Sigmoid colon (tissue), 7 donors: ENCODE data around the gene AKAIN1. TPM values are rescaled to one million over a fixed set of nuclear protein-coding genes. Genes with fewer than 3 reads are reported as not detected.

Experiments
- DNase-seq: peaks from one replicate; pipeline ENCODE4 v3.0.0-alpha.2; 2019
- H3K27ac ChIP-seq, 4 donors: fragments of 200-600 bp; sonication (generic); one replicate each; pipeline ENCODE4 v1.5.1; 2016 to 2019; ENCODE audit warnings: mild to moderate bottlenecking in 1 of 4
- H3K27me3 ChIP-seq, 3 donors: fragments of 200-600 bp; sonication (generic); one replicate each; pipeline ENCODE4 v1.5.1; 2019; ENCODE audit warnings: mild to moderate bottlenecking in 1 of 3
- H3K36me3 ChIP-seq, 4 donors: fragments of 200-600 bp; sonication (generic); one replicate each; pipeline ENCODE4 v1.5.1; 2016 to 2019
- H3K4me1 ChIP-seq, 4 donors: fragments of 200-600 bp; sonication (generic); one replicate each; pipeline ENCODE4 v1.5.1; 2017 to 2019
- H3K4me3 ChIP-seq, 4 donors: fragments of 200-600 bp; sonication (generic); one replicate each; pipeline ENCODE4 v1.5.1; 2017 to 2019; ENCODE audit warnings: mild to moderate bottlenecking in 2 of 4, moderate library complexity in 1 of 4
- H3K9me3 ChIP-seq, 4 donors: fragments of 200-600 bp in 3 of 4; sonication (generic) in 3 of 4; one replicate each; pipeline versions ENCODE4 v1.5.1 to v1.6.1; 2013 to 2019
- CTCF ChIP-seq, 4 experiments: fragments of 450-650 bp in 3 of 4; fragments of 200-600 bp in 1 of 4; IDR thresholded peaks; one replicate each; pipeline ENCODE4 v1.5.1; 2016 to 2019; ENCODE audit warnings: antibody characterized with exemption in 4 of 4, mild to moderate bottlenecking in 3 of 4, moderate library complexity in 2 of 4
- EP300 ChIP-seq, 4 donors: sonication (generic); formaldehyde crosslinking; IDR thresholded peaks; one replicate each; pipeline ENCODE4 v1.6.1; 2017; ENCODE audit warnings: antibody characterized with exemption in 4 of 4
- POLR2A ChIP-seq, 2 donors: fragments of 450-650 bp; IDR thresholded peaks; one replicate each; pipeline ENCODE4 v1.6.1; 2016; ENCODE audit warnings: antibody characterized with exemption in 2 of 2, mild to moderate bottlenecking in 2 of 2, moderate library complexity in 2 of 2
- POLR2AphosphoS5 ChIP-seq, 4 donors: sonication (generic); formaldehyde crosslinking; IDR thresholded peaks; one replicate each; pipeline ENCODE4 v1.6.1; 2017; ENCODE audit warnings: antibody characterized with exemption in 4 of 4
- WGBS, 2 donors: extraction: QIAGEN DNeasy Blood & Tissue Kit; methylation state at CpG; one replicate each; pipeline ENCODE4 v1.1.7; 2013; 5-methylcytosine and 5-hydroxymethylcytosine counted together
- intact Hi-C: fragments of 100-400 bp; cut with DNase I; formaldehyde crosslinking; loops from one replicate; pipeline ENCODE4 v1.15.1; 2023
- polyA plus RNA-seq, 3 donors: library from polyadenylated mRNA; stranded (reverse); fragments of 200-250 nt; gene quantifications; one replicate each; pipeline ENCODE4 v1.2.3, GENCODE V29; 2013
- total RNA-seq, 4 donors: library from RNA; depleted of rRNA; stranded (reverse); fragments of >200 nt; gene quantifications; one replicate each; pipeline ENCODE4 v1.1.0, GENCODE V29; 2016
- donor health status: healthy with polysubstance abuse.
- donor health status: Bipolar disorder and iron deficiency.
- donor health status: healthy.

The AKAIN1 gene
- total and polyA plus RNA-seq, 7 donors, result 0.32 TPM; not detected in 6

GRCh38 chr18:5103693-5104092 lies 93.4 kb downstream of the AKAIN1 start:
- intact Hi-C loops, result no loop called here
- 35 to 58% methylated on average over 2 of the region's 2 CpGs for WGBS, 2 donors
- no peaks in the 10 kb centered on the region for H3K4me1 ChIP-seq

GRCh38 chr18:5103286-5103685 lies 93.8 kb downstream of the AKAIN1 start:
- 81 to 83% methylated on average over 1 of the region's 1 CpG for WGBS, 2 donors

More at GRCh38 chr18:5103693-5104092, 93.4 kb downstream of the AKAIN1 start:
- Histone ChIP-seq H3K4me3 (no peak overlapping the region), H3K27me3 (no peaks in the 10 kb centered on the region), H3K36me3 (no peaks in the 10 kb centered on the region), H3K27ac (no peak overlapping the region), H3K9me3 (no peaks in the 10 kb centered on the region)
- no peak for TF ChIP-seq POLR2AphosphoS5 (IDR thresholded peaks at IDR 0.05)
- DNase-seq, result no peak

GRCh38 chr18:5097116-5097703 lies 99.8 kb downstream of the AKAIN1 start:
- Histone ChIP-seq H3K27ac (no peak overlapping the region), H3K4me3 (no peak overlapping the region), H3K36me3 (no peaks in the 10 kb centered on the region), H3K9me3 (peaks cover 0 to 4% (median 1%) of the 10 kb centered on the region in 4 donors), H3K4me1 (no peaks in the 10 kb centered on the region), H3K27me3 (no peaks in the 10 kb centered on the region)
- DNase-seq, result no peak
- WGBS, 2 donors, result 60 to 66% methylated on average over 4 of the region's 4 CpGs
- no peak for TF ChIP-seq POLR2AphosphoS5 (IDR thresholded peaks at IDR 0.05)
- no peak for TF ChIP-seq POLR2A (IDR thresholded peaks at IDR 0.05)
- no peak for TF ChIP-seq CTCF (IDR thresholded peaks at IDR 0.05)
- no peak for TF ChIP-seq EP300 (IDR thresholded peaks at IDR 0.05)
- intact Hi-C loops, result no loop called here

More at GRCh38 chr18:5103286-5103685, 93.8 kb downstream of the AKAIN1 start:
- DNase-seq, result no peak
- Histone ChIP-seq H3K36me3 (no peaks in the 10 kb centered on the region), H3K27ac (no peak overlapping the region), H3K4me1 (no peaks in the 10 kb centered on the region), H3K9me3 (no peaks in the 10 kb centered on the region), H3K27me3 (no peaks in the 10 kb centered on the region), H3K4me3 (no peak overlapping the region)
- TF ChIP-seq POLR2AphosphoS5 (IDR thresholded peaks at IDR 0.05), result no peak
- no peak for TF ChIP-seq POLR2A (IDR thresholded peaks at IDR 0.05)
- no peak for TF ChIP-seq CTCF (IDR thresholded peaks at IDR 0.05)
- no peak for TF ChIP-seq EP300 (IDR thresholded peaks at IDR 0.05)
- intact Hi-C loops, result no loop called here

GRCh38 chr18:5095239-5095638 lies 101.8 kb downstream of the AKAIN1 start:
- Histone ChIP-seq H3K27ac (no peak overlapping the region), H3K4me1 (no peaks in the 10 kb centered on the region), H3K36me3 (no peaks in the 10 kb centered on the region), H3K27me3 (no peaks in the 10 kb centered on the region), H3K4me3 (no peak overlapping the region), H3K9me3 (peaks cover 0 to 4% (median 1%) of the 10 kb centered on the region in 4 donors)
- intact Hi-C loops, result no loop called here
- no peak for DNase-seq
- WGBS, 2 donors, result 87 to 89% methylated on average over 3 of the region's 3 CpGs
- TF ChIP-seq EP300 (IDR thresholded peaks at IDR 0.05) (no peak), CTCF (IDR thresholded peaks at IDR 0.05) (no peak), POLR2AphosphoS5 (IDR thresholded peaks at IDR 0.05) (no peak), POLR2A (IDR thresholded peaks at IDR 0.05) (no peak)

GRCh38 chr18:5093902-5094301 lies 103.2 kb downstream of the AKAIN1 start:
- TF ChIP-seq EP300 (IDR thresholded peaks at IDR 0.05), result no peak
- no peak for TF ChIP-seq POLR2AphosphoS5 (IDR thresholded peaks at IDR 0.05)
- no peak for TF ChIP-seq POLR2A (IDR thresholded peaks at IDR 0.05)
- TF ChIP-seq CTCF (IDR thresholded peaks at IDR 0.05), result no peak
- H3K9me3 ChIP-seq, result peaks cover 0 to 4% (median 1%) of the 10 kb centered on the region in 4 donors
- no peak for DNase-seq
- 51 to 71% methylated on average over 2 of the region's 2 CpGs for WGBS, 2 donors
- H3K4me3 ChIP-seq, result no peak overlapping the region
- H3K36me3 ChIP-seq, result no peaks in the 10 kb centered on the region
- intact Hi-C loops, result no loop called here
- no peaks in the 10 kb centered on the region for H3K27me3 ChIP-seq
- H3K4me1 ChIP-seq, result no peaks in the 10 kb centered on the region
- no peak overlapping the region for H3K27ac ChIP-seq

Other genes starting within 250 kb of the AKAIN1 start
- 10 to 100 TPM in 3 of 4 donors, 1 to 10 TPM in 1; 9.9 to 16.1 (median 13.4) TPM for gene ZBTB14, start 98.5 kb upstream of the AKAIN1 start, total RNA-seq
- gene ZBTB14, start 98.5 kb upstream of the AKAIN1 start, polyA plus RNA-seq, result 1 to 10 TPM; 5.3 to 8.8 (median 7.8) TPM